GF-D8 (cell line): ENCODE measurements around the gene FAM76A.
A peak's percentile ranks its signal among the peaks of the same experiment; 100 is the strongest.
"Not testable (repeated sequence)": the region's sequence is repeated elsewhere in the genome, so short reads cannot be mapped to it uniquely, and the experiment has no call there.

Source experiments
- DNase-seq: peaks from one replicate; lab custom pipeline; 2025; lab: John Stamatoyannopoulos, UW

The FAM76A gene

GRCh38 chr1:27778056-27778455 is 52.3 kb downstream of the FAM76A start:
- no peak for DNase-seq

- DNase-seq, result no peak
Measured at GRCh38 chr1:27779122-27779521, 53.4 kb downstream of the FAM76A start.

GRCh38 chr1:27782950-27783349 is 57.2 kb downstream of the FAM76A start:
- no peak for DNase-seq

- DNase-seq, result no peak
Measured at GRCh38 chr1:27784700-27785099, 58.9 kb downstream of the FAM76A start.

GRCh38 chr1:27785781-27786455 is 60.2 kb downstream of the FAM76A start:
- DNase-seq, result no peak

GRCh38 chr1:27787895-27788294 is 62.1 kb downstream of the FAM76A start:
- DNase-seq, result peak; percentile 7

GRCh38 chr1:27789540-27790041 is 63.8 kb downstream of the FAM76A start:
- peak; percentile 74 for DNase-seq

- not testable (repeated sequence) for DNase-seq
Measured at GRCh38 chr1:27790270-27790669, 64.5 kb downstream of the FAM76A start.

GRCh38 chr1:27795601-27796000 is 69.8 kb downstream of the FAM76A start:
- DNase-seq, result no peak

- DNase-seq, result no peak
Measured at GRCh38 chr1:27804791-27805190, 79.0 kb downstream of the FAM76A start.

- DNase-seq, result no peak
Measured at GRCh38 chr1:27806758-27807157, 81.0 kb downstream of the FAM76A start.

GRCh38 chr1:27807385-27807784 is 81.6 kb downstream of the FAM76A start:
- DNase-seq, result no peak

GRCh38 chr1:27808131-27808530 is 82.4 kb downstream of the FAM76A start:
- not testable (repeated sequence) for DNase-seq

- DNase-seq, result no peak
Measured at GRCh38 chr1:27809883-27810282, 84.1 kb downstream of the FAM76A start.

GRCh38 chr1:27811741-27812500 is 86.2 kb downstream of the FAM76A start:
- no peak for DNase-seq
